GM18873 (cell line): ENCODE measurements around the gene NUBP2.
"Not testable (repeated sequence)": the region's sequence is repeated elsewhere in the genome, so short reads cannot be mapped to it uniquely, and the experiment has no call there.

Experiments
- ATAC-seq: cut with Tn5 transposase; IDR thresholded peaks from one replicate; pipeline ENCODE4 v1.9.1; 2021; ENCODE audit warnings: mild to moderate bottlenecking, moderate library complexity, moderate number of reproducible peaks; ENCODE audit not compliant: unreplicated experiment, low FRiP score

Gene NUBP2

DNA sequence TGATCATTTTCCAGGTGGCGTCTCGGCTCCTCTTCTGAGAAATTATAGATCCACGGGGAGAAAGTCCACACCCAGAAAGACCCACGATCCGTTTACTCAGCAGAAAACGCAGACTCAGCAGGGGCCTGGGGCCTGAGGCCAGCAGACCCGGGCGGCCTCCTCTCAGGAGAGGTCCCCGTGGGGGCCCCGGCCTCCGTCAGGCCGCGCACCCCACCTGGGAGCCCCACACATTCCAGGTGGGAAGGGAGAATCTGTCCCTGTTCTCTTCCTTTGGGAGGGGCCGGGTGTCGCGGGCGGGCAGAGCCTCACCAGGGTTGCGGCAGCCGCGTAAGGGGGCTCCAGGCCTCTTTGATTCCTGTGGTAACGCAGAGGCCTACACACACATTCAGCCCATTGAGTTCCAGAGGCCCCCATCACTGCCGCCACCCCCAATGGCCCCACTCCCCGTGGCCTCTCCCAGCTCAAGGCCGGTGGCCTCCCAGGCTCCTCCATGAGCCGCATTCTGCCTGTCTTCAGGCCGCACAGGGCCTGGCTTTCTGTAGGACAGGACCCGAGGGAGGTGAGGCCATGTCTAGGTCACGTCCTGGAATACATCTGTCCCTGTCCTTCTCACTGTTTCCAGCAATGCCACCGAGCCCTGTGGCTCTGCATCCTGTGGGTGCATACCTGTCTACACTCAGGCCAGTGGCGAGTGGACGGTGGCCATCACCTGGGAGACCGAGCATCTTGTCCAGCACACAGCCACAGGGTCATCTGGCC is 12.3 kb downstream of the NUBP2 start:
- ATAC-seq, result no peak

DNA sequence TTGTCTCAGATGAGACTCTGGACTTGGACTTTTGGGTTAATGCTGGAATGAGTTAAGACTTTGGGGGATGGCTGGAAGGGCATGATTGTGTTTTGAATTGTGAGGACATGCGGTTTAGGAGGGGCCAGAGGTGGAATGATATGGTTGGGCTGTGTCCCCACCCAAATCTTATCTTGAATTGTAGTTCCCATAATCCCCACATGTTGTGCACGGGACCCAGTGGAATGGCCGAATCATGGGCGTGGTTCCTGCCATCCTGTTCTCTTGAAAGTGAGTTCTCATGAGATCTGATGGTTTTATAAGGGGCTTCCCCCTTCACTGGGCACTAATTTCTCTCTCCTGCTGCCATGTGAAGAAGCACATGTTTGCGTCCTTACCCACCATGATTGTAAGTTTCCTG is 16.5 kb downstream of the NUBP2 start:
- ATAC-seq, result not testable (repeated sequence)

DNA sequence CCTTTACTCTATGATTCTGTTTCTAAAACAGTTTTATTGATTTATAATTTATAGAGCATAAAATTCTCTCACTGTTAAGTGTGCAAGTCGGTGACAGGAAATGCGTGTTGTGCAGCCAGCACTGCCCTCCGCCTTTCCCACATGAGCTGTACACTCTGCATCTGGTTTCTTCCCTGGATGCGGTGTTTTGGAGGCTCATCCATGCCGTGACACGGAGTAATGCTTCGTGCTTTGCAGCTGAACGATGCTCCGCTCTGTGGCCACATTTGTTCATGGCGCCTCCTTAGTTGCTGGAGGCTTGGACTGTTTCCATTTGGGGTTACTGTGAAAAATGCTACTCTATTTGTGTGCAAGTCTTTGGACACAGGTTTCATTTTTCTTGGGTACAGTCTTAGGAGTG is 17.9 kb downstream of the NUBP2 start:
- no peak for ATAC-seq

DNA sequence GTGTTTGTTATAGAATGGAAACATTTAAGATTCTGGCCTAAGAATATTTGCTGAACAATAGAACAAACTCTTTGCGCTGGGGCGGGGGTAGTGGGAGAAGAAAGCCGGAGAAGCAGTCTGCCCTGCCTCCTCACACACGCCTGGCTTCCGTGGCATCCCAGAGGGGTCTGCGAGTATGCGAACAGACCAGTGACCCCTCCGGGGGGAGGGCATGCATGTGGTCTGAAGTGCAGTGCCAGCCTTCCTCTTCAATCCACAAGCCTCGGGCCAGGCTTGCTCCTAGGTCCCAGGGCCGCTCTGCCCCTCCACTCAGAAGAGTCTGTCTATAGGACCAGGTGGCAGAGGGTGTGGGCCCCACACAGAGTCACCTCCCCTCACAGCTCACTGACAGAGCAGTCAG is 24.9 kb downstream of the NUBP2 start:
- no peak for ATAC-seq

DNA sequence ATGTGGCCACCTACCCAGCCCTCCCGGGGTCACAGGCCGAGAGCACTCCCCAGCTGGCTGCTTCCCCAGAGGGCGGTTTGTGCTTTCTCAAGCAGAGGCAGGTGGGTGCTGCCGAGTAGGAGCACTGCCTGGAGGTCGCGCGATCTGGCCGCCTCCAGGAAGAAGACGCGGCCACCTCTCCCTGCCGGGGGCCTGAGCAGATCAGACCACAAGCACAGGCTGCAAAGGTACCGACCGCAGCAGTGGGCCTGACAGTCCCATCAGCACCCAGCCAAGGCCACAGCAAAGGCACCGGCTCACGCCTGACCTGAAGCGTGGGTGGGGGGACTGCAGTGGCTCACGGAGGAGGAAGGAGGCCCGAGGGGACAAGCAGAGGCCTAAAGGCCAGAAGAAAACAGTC is 25.9 kb downstream of the NUBP2 start:
- no peak for ATAC-seq

DNA sequence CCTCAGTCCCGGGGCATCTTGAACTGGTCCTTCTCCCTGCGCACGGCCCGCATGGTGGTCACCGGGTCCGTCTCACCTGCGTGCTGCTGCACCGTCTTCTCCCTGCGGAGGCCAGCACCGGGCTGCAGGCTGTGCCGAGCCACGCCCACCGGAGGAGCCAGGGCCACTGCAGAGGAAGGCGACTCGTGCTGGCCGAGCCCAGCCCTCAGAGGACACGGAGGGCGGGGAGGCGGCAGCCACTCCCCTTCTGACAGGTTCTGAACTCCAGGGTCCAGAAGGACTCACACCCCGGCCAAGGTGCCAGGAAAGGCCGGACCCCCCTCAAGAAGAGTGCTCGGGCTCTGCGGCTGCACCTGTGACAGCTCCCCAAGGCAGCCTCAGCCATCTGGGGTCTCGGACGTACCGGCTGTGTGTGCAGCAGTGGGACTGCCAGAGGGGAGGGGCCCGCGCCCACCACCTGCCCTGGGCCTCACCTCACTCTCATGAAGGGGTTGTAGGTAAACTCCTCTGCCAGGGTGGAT is 26.6 kb downstream of the NUBP2 start:
- no peak for ATAC-seq

DNA sequence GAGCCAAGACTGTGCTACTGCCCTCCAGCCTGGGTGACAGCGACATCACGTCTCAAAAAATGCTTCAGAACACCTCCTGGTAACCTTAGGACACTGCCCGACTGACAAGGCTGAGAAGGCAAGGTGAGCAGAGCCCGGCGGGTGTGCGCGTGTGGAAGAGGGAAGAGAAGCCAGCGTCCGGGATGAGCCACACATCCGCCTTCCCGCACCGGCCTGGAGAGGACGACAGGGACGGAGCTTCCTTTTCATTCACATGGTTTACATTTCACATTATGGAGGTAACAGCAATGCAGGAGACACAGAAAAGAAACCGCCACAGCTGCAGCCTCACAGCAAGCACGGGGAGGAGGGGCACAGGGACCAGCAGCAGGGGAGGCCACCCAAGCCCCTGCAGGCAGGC is 27.3 kb downstream of the NUBP2 start:
- ATAC-seq, result no peak

DNA sequence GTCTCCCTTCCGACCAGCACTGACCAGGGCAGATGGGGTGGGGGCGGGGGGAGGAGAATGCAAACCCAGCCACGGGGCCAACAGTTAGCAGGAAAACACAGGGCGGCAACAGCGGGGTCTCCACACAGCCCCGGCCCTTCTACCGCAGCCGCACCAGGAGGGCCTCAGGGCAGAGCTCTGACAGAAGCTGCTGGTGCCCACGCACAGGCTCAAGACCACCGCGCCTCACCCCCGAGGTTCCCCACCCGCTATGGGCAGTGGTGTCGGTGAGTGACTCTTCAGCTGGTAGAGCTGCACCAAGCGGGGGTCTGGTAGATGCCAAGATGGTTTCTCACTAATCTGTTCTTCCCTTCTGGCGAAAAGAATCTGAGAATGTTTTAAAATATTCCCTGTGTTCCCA is 27.8 kb downstream of the NUBP2 start:
- ATAC-seq, result no peak

DNA sequence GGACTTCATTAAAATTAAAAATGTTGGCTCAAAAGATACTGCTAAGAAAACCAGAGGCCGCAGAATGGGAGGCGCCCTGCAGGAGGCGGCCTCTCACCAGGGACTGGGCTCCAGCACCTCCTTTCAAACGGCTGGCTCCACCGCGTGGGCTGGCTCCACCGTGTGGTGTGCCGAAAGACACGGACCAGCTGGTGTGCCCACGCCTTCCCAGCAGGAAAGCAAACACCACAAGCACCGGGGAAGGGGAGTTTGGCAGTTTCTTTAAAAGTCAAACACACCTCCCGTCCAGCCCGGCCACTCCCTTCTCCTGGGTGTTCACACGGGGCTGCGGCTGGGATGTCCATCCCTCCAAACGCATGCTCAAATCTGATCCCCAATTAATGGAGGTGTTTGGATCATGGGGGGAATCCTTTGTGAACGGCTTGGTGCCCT is 30.0 kb downstream of the NUBP2 start:
- no peak for ATAC-seq

DNA sequence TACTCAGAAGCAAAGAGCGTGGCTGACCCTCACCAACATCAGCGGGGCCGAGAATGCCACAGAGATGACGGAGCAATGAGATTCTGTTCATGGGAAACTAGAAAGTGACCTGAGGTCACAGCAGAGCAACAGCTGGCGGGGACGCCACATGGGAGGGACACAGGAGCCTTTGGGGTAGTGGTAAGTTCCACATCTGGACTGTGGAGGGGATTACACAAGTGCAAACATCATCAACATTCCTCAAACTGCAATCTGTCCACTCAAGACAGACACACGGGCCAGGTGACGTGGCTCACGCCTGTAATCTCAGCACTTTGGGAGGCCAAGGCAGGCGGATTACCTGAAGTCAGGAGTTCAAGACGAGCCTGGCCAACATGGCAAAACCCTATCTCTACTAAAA is 32.7 kb downstream of the NUBP2 start:
- ATAC-seq, result no peak

DNA sequence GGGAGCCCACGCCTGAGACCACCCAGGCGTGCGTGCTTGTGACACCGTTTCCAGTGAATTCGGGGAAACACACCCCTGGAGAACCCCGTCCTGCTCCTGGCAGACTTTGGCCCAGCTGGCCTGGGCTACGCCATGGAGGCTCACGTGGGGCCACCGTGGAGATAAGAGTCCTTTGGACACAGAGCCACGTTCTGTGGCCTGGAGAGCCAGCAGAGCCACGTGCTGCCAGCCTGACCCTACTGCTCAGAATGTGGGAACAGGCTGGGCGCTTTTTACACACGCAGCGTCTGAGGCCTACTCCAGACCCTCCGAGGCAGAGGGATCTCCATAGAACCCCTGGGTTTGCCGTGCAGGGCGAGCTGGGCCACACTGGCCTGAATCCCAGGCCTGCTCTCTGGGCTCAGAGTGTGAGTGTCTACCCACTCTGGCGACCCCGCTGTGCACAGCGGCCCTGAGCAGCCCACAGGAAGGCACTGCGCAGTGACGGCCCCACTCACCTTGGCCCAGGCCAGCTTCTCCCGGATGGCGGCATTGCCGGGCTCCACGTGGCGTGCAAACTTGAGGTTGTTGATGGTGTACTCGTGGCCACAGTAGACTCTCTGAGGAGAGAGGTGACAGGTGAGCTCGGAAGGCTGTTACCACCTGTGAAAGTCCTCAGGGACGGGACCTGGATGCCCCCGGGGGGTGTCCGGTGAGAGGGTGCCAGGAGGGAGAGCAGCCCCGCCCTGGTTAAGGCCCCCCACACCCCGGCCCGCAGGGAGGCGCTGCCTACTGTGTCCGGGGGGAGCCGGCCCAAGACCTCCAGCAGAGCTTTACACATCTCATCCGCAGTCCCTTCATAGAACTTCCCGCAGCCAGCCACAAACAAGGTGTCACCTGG is 33.9 kb downstream of the NUBP2 start:
- no peak for ATAC-seq

DNA sequence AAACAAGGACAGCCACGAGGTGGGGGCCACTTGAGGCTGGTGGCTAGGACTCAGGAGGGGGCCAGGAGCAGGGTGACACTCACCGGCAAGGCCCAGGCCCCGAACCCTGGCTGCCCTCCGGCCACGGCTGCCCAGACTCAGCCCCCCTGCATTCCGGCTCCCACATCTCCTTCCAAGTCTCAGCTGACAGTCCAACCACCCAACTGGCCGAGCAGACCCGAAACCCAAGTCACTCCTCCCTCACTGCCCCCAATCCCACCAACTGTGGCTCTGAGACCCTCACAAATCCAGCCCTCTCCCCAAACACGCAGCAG is 34.5 kb downstream of the NUBP2 start:
- no peak for ATAC-seq

DNA sequence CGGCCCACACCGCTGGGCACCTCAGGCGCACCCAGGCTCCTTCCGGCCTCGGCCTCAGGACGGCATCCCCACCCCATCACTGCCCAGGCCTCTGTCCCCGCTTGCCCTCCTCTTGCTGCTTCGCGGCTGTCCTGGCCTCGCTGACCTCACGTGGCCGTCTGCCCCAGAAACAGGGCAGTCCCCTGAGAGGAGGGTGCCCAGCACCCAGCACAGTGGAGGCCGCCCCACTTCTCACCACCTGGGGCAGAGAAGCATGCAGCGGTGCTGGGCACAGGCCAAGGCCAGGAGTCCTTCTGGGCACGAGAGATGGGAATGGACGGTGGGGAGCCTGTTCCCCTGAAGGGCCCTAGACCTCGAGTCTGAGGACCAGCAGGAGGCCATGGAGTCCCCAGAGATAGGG is 35.0 kb downstream of the NUBP2 start:
- no peak for ATAC-seq

DNA sequence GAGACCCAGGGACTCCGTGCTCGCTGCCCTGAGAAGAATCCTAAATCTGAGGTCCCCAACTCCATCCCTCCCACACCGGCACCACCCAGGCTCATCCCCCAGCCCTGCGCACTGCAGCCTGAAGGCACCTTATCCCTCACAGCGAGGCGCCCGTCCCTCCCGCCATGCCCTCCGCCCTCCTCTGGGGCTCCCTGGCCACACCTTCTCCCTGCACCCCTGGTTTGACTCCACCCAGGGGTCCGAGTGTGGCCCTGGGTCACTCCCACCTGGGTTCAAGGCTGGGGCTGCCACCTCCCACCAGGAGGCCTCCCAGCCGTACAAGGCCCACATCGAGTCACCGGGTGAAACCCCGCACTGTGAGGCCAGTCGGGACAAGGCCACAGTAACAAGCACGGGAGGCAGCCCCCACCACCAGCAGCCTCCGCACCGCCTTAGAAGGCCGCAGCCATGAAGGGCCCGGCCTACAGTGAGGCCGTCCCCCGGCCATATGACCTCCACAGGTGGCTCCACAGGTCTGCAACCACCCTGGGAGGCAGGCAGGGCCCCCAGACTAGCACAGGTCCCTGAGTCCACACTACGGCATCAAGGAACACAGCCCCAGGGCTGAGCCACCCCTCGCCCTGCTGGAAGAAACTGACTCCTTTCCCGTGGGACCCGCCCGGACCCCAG is 35.6 kb downstream of the NUBP2 start:
- no peak for ATAC-seq

DNA sequence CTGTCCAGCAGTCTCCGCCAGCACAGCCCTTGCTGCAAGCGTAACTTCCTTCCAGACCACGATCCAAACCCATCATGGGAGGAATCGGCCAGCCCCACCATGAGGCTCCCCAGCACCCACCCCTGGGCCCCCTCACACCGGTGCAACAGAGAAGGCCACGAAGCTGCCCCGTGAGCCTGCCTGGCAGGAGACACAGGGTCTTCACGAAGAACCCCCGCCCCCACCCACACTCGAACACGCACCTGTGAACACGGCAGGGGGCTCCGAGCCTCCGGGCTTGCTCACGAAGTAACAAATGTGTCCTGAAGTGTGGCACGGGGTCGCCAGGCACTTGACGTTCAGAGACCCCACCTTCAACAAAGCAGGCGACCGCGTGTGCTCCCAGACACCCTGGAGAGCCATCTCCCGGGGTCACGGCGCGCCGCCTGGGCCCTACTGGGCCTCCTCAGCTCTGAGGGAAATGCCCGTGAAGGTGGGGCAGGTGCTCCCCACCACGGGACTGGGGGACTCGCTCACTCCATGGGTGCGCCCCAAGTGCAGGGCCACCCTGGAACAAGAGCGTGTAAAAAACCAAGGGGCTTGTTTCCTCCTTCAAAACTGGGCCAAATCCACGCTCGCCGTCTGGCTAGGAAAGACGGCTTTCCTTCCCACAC is 36.2 kb downstream of the NUBP2 start:
- no peak for ATAC-seq

DNA sequence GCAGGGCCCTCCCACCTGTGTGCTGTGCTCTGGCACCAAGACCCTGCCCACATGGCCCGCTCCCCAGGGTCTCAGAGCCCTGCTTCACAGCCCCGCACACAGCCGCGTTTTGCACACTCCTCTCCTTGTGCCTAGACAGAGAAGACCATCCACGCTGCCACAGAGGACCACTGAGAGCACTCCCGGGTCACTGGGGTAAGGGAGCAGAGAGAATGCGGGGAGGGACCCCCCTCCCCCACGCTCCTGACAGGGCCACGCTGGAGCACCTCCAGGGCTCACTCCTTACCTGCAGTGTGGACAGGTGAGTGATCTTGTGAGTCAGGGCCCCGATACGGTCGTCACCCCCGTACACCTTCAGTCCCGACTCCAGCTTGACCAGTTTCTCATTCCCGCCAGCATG is 36.9 kb downstream of the NUBP2 start:
- ATAC-seq, result no peak

DNA sequence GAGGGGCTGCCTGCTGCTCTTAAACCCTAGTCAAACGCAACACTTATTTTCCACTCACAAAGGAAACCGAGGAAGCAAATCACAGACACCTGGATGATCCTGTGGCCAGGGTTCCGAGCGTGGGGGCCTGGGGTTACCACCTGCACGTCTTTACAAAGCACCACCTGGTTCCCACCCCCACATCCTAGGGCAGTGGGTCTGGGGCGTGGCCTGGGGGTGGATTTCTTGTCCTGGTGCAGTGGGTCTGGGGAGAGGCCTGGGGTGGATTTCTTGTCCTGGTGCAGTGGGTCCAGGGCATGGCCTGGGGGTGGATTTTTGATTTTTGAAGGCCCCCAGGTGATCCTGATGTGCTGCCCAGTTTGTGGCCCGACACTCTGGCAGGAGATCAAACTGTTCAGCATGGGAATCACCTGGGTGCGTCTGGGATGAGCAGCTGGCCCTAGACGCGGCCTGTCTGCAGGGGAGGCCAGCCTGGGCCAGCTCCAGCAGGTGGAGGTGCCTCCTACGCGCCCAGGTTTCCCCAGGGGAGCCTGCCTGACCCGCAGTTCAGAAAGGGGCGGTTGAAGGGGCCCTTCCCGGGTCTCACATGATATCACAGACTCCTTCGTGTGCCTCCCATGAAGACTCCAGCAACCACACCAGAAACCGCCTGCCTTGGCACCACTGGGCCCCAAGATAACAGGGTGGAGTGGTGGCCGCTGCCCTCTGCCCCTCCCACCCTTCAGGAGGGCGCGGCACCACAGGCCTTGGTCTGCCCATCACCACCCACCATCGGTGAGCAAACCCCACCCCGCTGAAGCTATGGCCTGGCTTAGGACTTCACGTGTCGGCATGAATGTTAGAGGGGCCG is 37.6 kb downstream of the NUBP2 start:
- ATAC-seq, result no peak

DNA sequence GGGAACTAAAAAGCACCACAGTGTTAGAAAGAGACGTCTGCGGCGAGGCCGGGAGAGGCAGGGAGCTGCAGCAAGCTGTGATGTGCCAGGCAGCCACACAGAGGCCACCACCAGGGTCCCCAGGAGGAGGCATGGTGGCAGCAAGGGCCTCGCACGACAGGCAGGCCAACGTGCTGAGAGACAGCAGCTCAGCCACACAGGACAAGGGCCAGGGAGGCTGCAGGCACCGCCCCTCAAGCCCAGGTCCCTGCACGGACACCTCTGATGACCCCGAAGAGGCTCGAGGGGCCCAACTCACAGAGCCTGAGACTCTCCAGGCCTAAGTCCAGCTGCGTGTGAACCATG is 38.2 kb downstream of the NUBP2 start:
- ATAC-seq, result no peak

DNA sequence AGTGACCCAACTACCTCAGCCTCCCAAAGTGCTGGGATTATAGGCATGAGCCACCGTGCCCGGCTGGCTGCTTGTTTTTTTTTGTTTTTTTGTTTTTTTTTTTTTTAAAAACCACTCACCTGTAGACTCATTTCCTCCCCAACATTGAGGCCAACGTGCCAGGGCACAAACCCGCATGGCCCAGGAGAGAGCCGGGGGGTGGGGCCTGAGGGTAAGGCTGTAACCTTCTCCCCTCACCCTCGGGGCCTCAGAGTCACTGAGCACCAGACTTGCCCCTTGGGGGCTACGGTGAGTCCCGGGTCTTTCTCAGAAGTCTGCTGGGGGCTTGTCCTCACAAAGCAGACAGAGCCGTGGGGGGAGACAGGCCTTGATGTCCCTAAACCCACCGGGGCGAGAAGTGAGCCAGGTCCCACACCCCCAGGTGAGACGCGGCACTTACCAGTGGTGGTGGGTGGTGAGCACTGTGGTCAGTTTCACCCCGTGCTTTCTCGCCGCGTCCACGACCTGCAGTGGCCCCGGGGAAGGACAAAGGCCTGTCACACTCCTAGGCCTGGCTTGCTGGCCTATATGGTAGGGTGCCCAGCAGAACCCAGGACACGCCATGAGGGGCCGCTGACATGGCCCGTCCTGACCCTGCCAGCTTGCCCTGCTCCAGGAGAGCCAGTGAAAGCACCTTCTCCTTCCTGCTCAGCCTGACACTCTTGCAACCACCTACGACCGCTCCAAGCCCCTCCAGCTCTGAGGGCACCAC is 39.3 kb downstream of the NUBP2 start:
- no peak for ATAC-seq
